Fibroblast of lung (primary cell): ENCODE data around the gene NIFK. TPM values are rescaled to one million over a fixed set of nuclear protein-coding genes. Genes with fewer than 3 reads are reported as not detected.

Experiments used
- DNase-seq, 2 donors: peaks; one replicate each; pipeline versions ENCODE4 v3.0.0 to v3.0.0-alpha.2; 2010; ENCODE audit warnings: low read depth in 2 of 2
- H2AFZ ChIP-seq: 2 replicates; pipeline ENCODE4 v1.5.1; 2012; ENCODE audit warnings: low read length, control low read depth, inconsistent platforms
- H3K27ac ChIP-seq: 2 replicates; pipeline ENCODE4 v1.5.1; 2011; ENCODE audit warnings: low read length, control low read depth; ENCODE audit not compliant: insufficient read depth
- H3K27me3 ChIP-seq: 2 replicates; pipeline ENCODE4 v1.5.1; 2011; ENCODE audit warnings: mild to moderate bottlenecking, low read length; ENCODE audit not compliant: control insufficient read depth, insufficient read depth
- H3K36me3 ChIP-seq: 2 replicates; pipeline ENCODE4 v1.5.1; 2011; ENCODE audit warnings: low read length; ENCODE audit not compliant: control insufficient read depth, insufficient read depth
- H3K4me1 ChIP-seq: 2 replicates; pipeline ENCODE4 v1.5.1; 2011; ENCODE audit warnings: low read length; ENCODE audit not compliant: control insufficient read depth, insufficient read depth; ENCODE audit errors: extremely low read depth
- H3K4me2 ChIP-seq: 2 replicates; pipeline ENCODE4 v1.5.1; 2011; ENCODE audit warnings: low read length, control low read depth; ENCODE audit not compliant: insufficient read depth; ENCODE audit errors: extremely low read depth
- H3K4me3 ChIP-seq, 4 experiments: fragments of 200-600 bp in 1 of 4; sonication (generic) in 1 of 4; replicated peaks in 1 of 4; 2 replicates each; pipeline ENCODE4 v1.5.1; 2011 to 2016; ENCODE audit warnings: low read length in 4 of 4, low read depth in 3 of 4, mild to moderate bottlenecking in 3 of 4, control low read depth in 2 of 4, inconsistent platforms in 1 of 4, mixed read lengths in 1 of 4; ENCODE audit not compliant: insufficient read depth in 1 of 4; ENCODE audit errors: control extremely low read depth in 1 of 4
- H3K79me2 ChIP-seq: 2 replicates; pipeline ENCODE4 v1.5.1; 2012; ENCODE audit warnings: mild to moderate bottlenecking, low read length, inconsistent platforms; ENCODE audit not compliant: control insufficient read depth, insufficient read depth
- H3K9ac ChIP-seq: 2 replicates; pipeline ENCODE4 v1.5.1; 2011; ENCODE audit warnings: mild to moderate bottlenecking, low read length, control low read depth; ENCODE audit not compliant: insufficient read depth
- H3K9me3 ChIP-seq: 2 replicates; pipeline ENCODE4 v1.5.1; 2012; ENCODE audit warnings: low read depth, low read length; ENCODE audit not compliant: control insufficient read depth, insufficient read depth
- H4K20me1 ChIP-seq: 2 replicates; pipeline ENCODE4 v1.5.1; 2011; ENCODE audit warnings: low read length; ENCODE audit not compliant: control insufficient read depth, insufficient read depth; ENCODE audit errors: extremely low read depth
- CTCF ChIP-seq, 2 donors: IDR thresholded peaks in 1 of 2; conservative IDR thresholded peaks in 1 of 2; 1 replicate in 1 of 2; 2 replicates in 1 of 2; pipeline ENCODE4 v1.5.1; 2011 to 2012; ENCODE audit warnings: low read length in 2 of 2, control low read depth in 1 of 2, inconsistent platforms in 1 of 2, low read depth in 1 of 2, mild to moderate bottlenecking in 1 of 2
- EZH2 ChIP-seq: IDR thresholded peaks from 2 replicates; pipeline ENCODE4 v1.5.1; 2012; ENCODE audit warnings: low read length, control low read depth, mild to moderate bottlenecking; ENCODE audit errors: missing control alignments
- polyA plus RNA-seq, 2 donors: library from polyadenylated mRNA; depleted of rRNA in 1 of 2; stranded (reverse) in 1 of 2; unstranded in 1 of 2; fragments of >200 nt; gene quantifications; 2 replicates each; pipeline ENCODE4 v1.2.1, GENCODE V29; 2011 to 2012; ENCODE audit warnings: missing spikeins in 1 of 2
- total RNA-seq: library from RNA; depleted of rRNA; stranded (reverse); fragments of >200 nt; gene quantifications from 2 replicates; pipeline ENCODE4 v1.2.1, GENCODE V29; 2014

The NIFK gene
- total and polyA plus RNA-seq, 2 donors (not counting 1 experiment from before 2014, with no cell fraction given), result 30.7 to 47.4 TPM

GRCh38 chr2:121755237-121756111, 18.8 kb upstream of the NIFK start, which contains the start of gene TSN:
Gene TSN, plus strand, starts transcription at chr2:121755651. Its CDS starts 129 bp downstream, at chr2:121755780.
- H3K4me2 ChIP-seq, result peak within 1 kb of the TSS; percentile 92
- H3K79me2 ChIP-seq, result peaks cover 24% of the 10 kb centered on the region
- peak within 1 kb of the TSS; percentile 68 for H3K9ac ChIP-seq
- H3K27me3 ChIP-seq, result no peaks in the 10 kb centered on the region
- H3K9me3 ChIP-seq, result no peaks in the 10 kb centered on the region
- H4K20me1 ChIP-seq, result no peaks in the 10 kb centered on the region
- peak; percentile 94 to 96 for DNase-seq
- H3K36me3 ChIP-seq, result peaks cover 3% of the 10 kb centered on the region
- TF ChIP-seq EZH2, result no peak
- H3K4me3 ChIP-seq, result peak within 1 kb of the TSS; percentile 78 to 100 (median 83)
- peak within 1 kb of the TSS; percentile 69 for H3K27ac ChIP-seq
- H2AFZ ChIP-seq, result peak within 1 kb of the TSS; percentile 75
- H3K4me1 ChIP-seq, result peaks cover 4% of the 10 kb centered on the region

GRCh38 chr2:121754851-121755236, 18.2 kb upstream of the NIFK start:
- Histone ChIP-seq H3K4me1 (peaks cover 4% of the 10 kb centered on the region), H3K9me3 (no peaks in the 10 kb centered on the region), H3K9ac (peak overlapping the region; percentile 32), H3K4me2 (peak overlapping the region; percentile 92), H3K27me3 (no peaks in the 10 kb centered on the region), H3K36me3 (peaks cover 1% of the 10 kb centered on the region), H4K20me1 (no peaks in the 10 kb centered on the region), H2AFZ (peak overlapping the region; percentile 75), H3K4me3 (peak overlapping the region; percentile 53 to 91 (median 82)), H3K79me2 (peaks cover 24% of the 10 kb centered on the region), H3K27ac (no peak overlapping the region)
- DNase-seq, result no peak
- TF ChIP-seq EZH2, result no peak
- no peak for TF ChIP-seq CTCF (conservative IDR thresholded peaks at IDR 0.05 in 1 of 2, IDR thresholded peaks at IDR 0.05 in 1 of 2; ENCODE audit: low read depth in 1 of 2, low read length in 2 of 2)

GRCh38 chr2:121748202-121748601, 11.5 kb upstream of the NIFK start:
- no peak overlapping the region for H3K4me2 ChIP-seq
- H3K9me3 ChIP-seq, result no peaks in the 10 kb centered on the region
- DNase-seq, result peak; percentile 24 to 61
- H3K79me2 ChIP-seq, result no peaks in the 10 kb centered on the region
- no peak overlapping the region for H3K27ac ChIP-seq
- H3K27me3 ChIP-seq, result no peaks in the 10 kb centered on the region
- no peaks in the 10 kb centered on the region for H3K4me1 ChIP-seq
- H4K20me1 ChIP-seq, result no peaks in the 10 kb centered on the region
- H2AFZ ChIP-seq, result peak overlapping the region; percentile 40
- TF ChIP-seq EZH2, result no peak
- TF ChIP-seq CTCF (conservative IDR thresholded peaks at IDR 0.05 in 1 of 2, IDR thresholded peaks at IDR 0.05 in 1 of 2; ENCODE audit: low read depth in 1 of 2, low read length in 2 of 2), result peak; percentile 41 to 60
- no peak overlapping the region for H3K9ac ChIP-seq
- H3K36me3 ChIP-seq, result no peaks in the 10 kb centered on the region
- no peak overlapping the region for H3K4me3 ChIP-seq
